SK-N-SH (cell line): Measurements from ENCODE around the gene TLE6. TPM values are rescaled to one million over a fixed set of nuclear protein-coding genes. Genes with fewer than 3 reads are reported as not detected.
"Not testable (repeated sequence)": the region's sequence is repeated elsewhere in the genome, so short reads cannot be mapped to it uniquely, and the experiment has no call there.

Experiments used
- CTCF ChIA-PET: fragments of 300-600, 350-600 bp; formaldehyde crosslinking; extraction: SDS; loops from one replicate; lab custom pipeline; 2021; lab: Yijun Ruan, JAX
- POLR2A ChIA-PET: fragments of 350-600 bp; sonication (Branson Sonifier 250); formaldehyde crosslinking; extraction: SDS; loops from one replicate; lab custom pipeline; 2020; ENCODE audit warnings: antibody characterized with exemption, inconsistent platforms; lab: Yijun Ruan, JAX
- DNase-seq: peaks from one replicate; pipeline ENCODE4 v3.0.0; 2012
- H2AFZ ChIP-seq: fragments of 200-600 bp; sonication (generic); 2 replicates; pipeline ENCODE4 v1.8.1; 2016; ENCODE audit warnings: antibody characterized with exemption, mild to moderate bottlenecking, low read depth
- H3F3A ChIP-seq: fragments of 200-600 bp; sonication (generic); replicated peaks from 2 replicates; pipeline ENCODE3; 2016; ENCODE audit warnings: antibody characterized with exemption, mild to moderate bottlenecking; ENCODE audit not compliant: insufficient read depth
- H3K27ac ChIP-seq, 2 experiments: fragments of 200-500 bp in 1 of 2; fragments of 200-600 bp in 1 of 2; sonication (Bioruptor generic) in 1 of 2; sonication (generic), shearing (Covaris generic) in 1 of 2; 2 replicates each; pipeline versions ENCODE4 v1.5.1 to v1.6.1; 2014 to 2016; ENCODE audit warnings: low read depth in 2 of 2, inconsistent platforms in 1 of 2, low read length in 1 of 2, mild to moderate bottlenecking in 1 of 2, mixed read lengths in 1 of 2
- H3K27me3 ChIP-seq: fragments of 200-600 bp; sonication (generic), shearing (Covaris generic); 2 replicates; pipeline ENCODE4 v1.6.1; 2016; ENCODE audit warnings: mixed run types; ENCODE audit not compliant: insufficient read depth
- H3K36me3 ChIP-seq, 2 experiments: fragments of 200-500 bp in 1 of 2; fragments of 200-600 bp in 1 of 2; sonication (Bioruptor generic) in 1 of 2; sonication (generic) in 1 of 2; replicated peaks in 1 of 2; 2 replicates each; pipeline versions ENCODE3 to v1.5.1; 2014 to 2016; ENCODE audit warnings: low read length in 1 of 2, mild to moderate bottlenecking in 1 of 2; ENCODE audit not compliant: insufficient read depth in 2 of 2, control insufficient read depth in 1 of 2
- H3K4me1 ChIP-seq, 2 experiments: fragments of 200-500 bp in 1 of 2; fragments of 200-600 bp in 1 of 2; sonication (Bioruptor generic) in 1 of 2; sonication (generic), shearing (Covaris generic) in 1 of 2; 2 replicates each; pipeline versions ENCODE4 v1.5.1 to v1.6.1; 2014 to 2016; ENCODE audit warnings: low read depth in 1 of 2, low read length in 1 of 2, mixed run types in 1 of 2; ENCODE audit not compliant: insufficient read depth in 2 of 2, control insufficient read depth in 1 of 2
- H3K4me2 ChIP-seq: fragments of 200-600 bp; sonication (generic), shearing (Covaris generic); 2 replicates; pipeline ENCODE4 v1.6.1; 2017; ENCODE audit warnings: mixed run types
- H3K4me3 ChIP-seq, 2 experiments: fragments of 200-500 bp in 1 of 2; fragments of 200-600 bp in 1 of 2; sonication (Bioruptor generic) in 1 of 2; sonication (generic), shearing (Covaris generic) in 1 of 2; 2 replicates each; pipeline versions ENCODE4 v1.5.1 to v1.8.1; 2014 to 2016; ENCODE audit warnings: low read depth in 2 of 2, inconsistent platforms in 1 of 2, low read length in 1 of 2, mild to moderate bottlenecking in 1 of 2, mixed read lengths in 1 of 2, moderate library complexity in 1 of 2
- H3K79me2 ChIP-seq: fragments of 200-600 bp; sonication (generic); 2 replicates; pipeline ENCODE4 v1.8.1; 2017; ENCODE audit warnings: mild to moderate bottlenecking; ENCODE audit not compliant: insufficient read depth
- H3K9ac ChIP-seq: fragments of 200-600 bp; sonication (generic); 2 replicates; pipeline ENCODE4 v1.6.1; 2017; ENCODE audit warnings: mixed run types
- H3K9me2 ChIP-seq: fragments of 200-600 bp; sonication (generic); 2 replicates; pipeline ENCODE4 v1.6.1; 2017; ENCODE audit warnings: mixed run types
- H3K9me3 ChIP-seq: fragments of 200-600 bp; sonication (generic); 2 replicates; pipeline ENCODE4 v1.6.1; 2017; ENCODE audit warnings: mixed run types, mild to moderate bottlenecking, moderate library complexity
- H4K20me1 ChIP-seq: fragments of 200-600 bp; sonication (generic); 2 replicates; pipeline ENCODE4 v1.6.1; 2017; ENCODE audit warnings: mild to moderate bottlenecking, mixed run types; ENCODE audit not compliant: insufficient read depth
- EP300 ChIP-seq, 2 experiments: IDR thresholded peaks; 2 replicates each; pipeline versions ENCODE4 v1.4.0 to v1.6.1; 2012; ENCODE audit warnings: borderline replicate concordance in 1 of 2, low read depth in 1 of 2, low read length in 1 of 2
- FOXJ3 ChIP-seq: sonication (generic); formaldehyde crosslinking; IDR thresholded peaks from 2 replicates; pipeline ENCODE4 v1.5.1; 2020; ENCODE audit warnings: mild to moderate bottlenecking, missing genetic modification reagents
- FOXM1 ChIP-seq: IDR thresholded peaks from 2 replicates; pipeline ENCODE4 v1.4.0; 2012; ENCODE audit warnings: low read depth, mild to moderate bottlenecking
- GATA2 ChIP-seq: sonication (generic); formaldehyde crosslinking; IDR thresholded peaks from 2 replicates; pipeline ENCODE4 v1.5.0; 2020; ENCODE audit warnings: mild to moderate bottlenecking, missing genetic modification reagents
- MAX ChIP-seq: IDR thresholded peaks from 2 replicates; pipeline ENCODE4 v1.4.0; 2012; ENCODE audit warnings: low read depth
- MEF2A ChIP-seq: IDR thresholded peaks from 2 replicates; pipeline ENCODE4 v1.4.0; 2012; ENCODE audit warnings: low read depth, borderline replicate concordance
- NFIC ChIP-seq: IDR thresholded peaks from 2 replicates; pipeline ENCODE4 v1.4.0; 2012; ENCODE audit warnings: borderline replicate concordance
- RFX5 ChIP-seq: IDR thresholded peaks from 2 replicates; pipeline ENCODE4 v1.6.1; 2012; ENCODE audit warnings: mild to moderate bottlenecking, improper control_type of control experiment, low read length
- TAF1 ChIP-seq: IDR thresholded peaks from 2 replicates; pipeline ENCODE4 v1.6.1; 2012; ENCODE audit warnings: low read depth, mild to moderate bottlenecking, low read length, moderate library complexity, borderline replicate concordance
- USF1 ChIP-seq: IDR thresholded peaks from 2 replicates; pipeline ENCODE4 v1.4.0; 2012; ENCODE audit warnings: low read depth, borderline replicate concordance
- ZBTB33 ChIP-seq: IDR thresholded peaks from 2 replicates; pipeline ENCODE4 v1.4.0; 2012; ENCODE audit warnings: low read depth, borderline replicate concordance
- WGBS: methylation state at CpG from one replicate; pipeline ENCODE4 v1.1.6; 2017; ENCODE audit warnings: low lambda C conversion rate; 5-methylcytosine and 5-hydroxymethylcytosine counted together
- polyA plus RNA-seq, 3 experiments: library from polyadenylated mRNA; depleted of rRNA; stranded (reverse); fragments of >200 nt; gene quantifications; 2 replicates each; pipeline ENCODE4 v1.2.3, GENCODE V29; 2012

TLE6 gene
- polyA plus RNA-seq, 1 of the 3 experiments (the other 2 are of a cell fraction) = 3.3 TPM

GRCh38 chr19:3010871-3011270, 33.5 kb downstream of the TLE6 start:
- H3K36me3 ChIP-seq = no peaks in the 10 kb centered on the region
- ChIA-PET CTCF (no interaction called here), POLR2A (no interaction called here)
- no peaks in the 10 kb centered on the region for H3K9me3 ChIP-seq
- H3K9me2 ChIP-seq = no peaks in the 10 kb centered on the region
- H3K79me2 ChIP-seq = no peaks in the 10 kb centered on the region
- H3K4me1 ChIP-seq = no peaks in the 10 kb centered on the region
- H3K4me3 ChIP-seq = no peak overlapping the region
- TF ChIP-seq MAX (no peak), GATA2 (no peak), TAF1 (no peak), RFX5 (no peak), EP300 (IDR thresholded peaks at IDR 0.05; ENCODE audit: borderline replicate concordance in 1 of 2, low read depth in 1 of 2, low read length in 1 of 2) (no peak), MEF2A (no peak)
- no peak overlapping the region for H3K9ac ChIP-seq
- DNase-seq = no peak
- WGBS = 60% methylated on average over 7 of the region's 13 CpGs
- no peak overlapping the region for H2AFZ ChIP-seq
- H4K20me1 ChIP-seq = no peaks in the 10 kb centered on the region
- peaks cover 5% of the 10 kb centered on the region for H3F3A ChIP-seq
- H3K27ac ChIP-seq = no peak overlapping the region
- no peak overlapping the region for H3K4me2 ChIP-seq
- peaks cover 12% of the 10 kb centered on the region for H3K27me3 ChIP-seq

- H2AFZ ChIP-seq, H3K9ac ChIP-seq, H3F3A ChIP-seq, H3K36me3 ChIP-seq, H3K9me3 ChIP-seq, H3K79me2 ChIP-seq, POLR2A ChIA-PET, H4K20me1 ChIP-seq, H3K9me2 ChIP-seq, H3K4me3 ChIP-seq, DNase-seq, H3K27ac ChIP-seq, H3K4me2 ChIP-seq, H3K4me1 ChIP-seq: not testable (repeated sequence)
- peaks cover 16% of the 10 kb centered on the region for H3K27me3 ChIP-seq
- 65% methylated on average over 13 of the region's 13 CpGs for WGBS
- CTCF ChIA-PET = interaction anchor here (1.6 to 4.5 kb wide), 2 partner anchors 16 to 24 kb away, joined by 6 to 17 read pairs; no protein-coding TSS in a partner anchor
These were observed 34.7 kb downstream of the TLE6 start for GRCh38 chr19:3012059-3012458.

GRCh38 chr19:3012621-3013262, 35.4 kb downstream of the TLE6 start:
- no peak overlapping the region for H3K4me3 ChIP-seq
- no peak for DNase-seq
- no peak overlapping the region for H2AFZ ChIP-seq
- ChIA-PET POLR2A (no interaction called here), CTCF (interaction anchor here (0.8 to 4.5 kb wide), 4 partner anchors 15 to 91 kb away, joined by 3 to 17 read pairs (median 5); no protein-coding TSS in a partner anchor)
- H3K27ac ChIP-seq = no peak overlapping the region
- 41% methylated on average over 16 of the region's 16 CpGs for WGBS
- H3K4me1 ChIP-seq = no peaks in the 10 kb centered on the region
- no peaks in the 10 kb centered on the region for H4K20me1 ChIP-seq
- no peaks in the 10 kb centered on the region for H3K9me3 ChIP-seq
- peaks cover 5% of the 10 kb centered on the region for H3F3A ChIP-seq
- no peaks in the 10 kb centered on the region for H3K36me3 ChIP-seq
- no peak overlapping the region for H3K9ac ChIP-seq
- H3K4me2 ChIP-seq = no peak overlapping the region
- no peaks in the 10 kb centered on the region for H3K79me2 ChIP-seq
- no peak for TF ChIP-seq FOXM1
- TF ChIP-seq NFIC = no peak
- TF ChIP-seq GATA2 = no peak
- no peak for TF ChIP-seq FOXJ3 (CRISPR knock-in tag)
- no peak for TF ChIP-seq ZBTB33
- TF ChIP-seq USF1 = 0 out of 2 replicates have a peak, but pooled peaks have one; percentile 9
- peaks cover 18% of the 10 kb centered on the region for H3K27me3 ChIP-seq
- H3K9me2 ChIP-seq = no peaks in the 10 kb centered on the region
